ENCODE results near the gene PLSCR1. TPM values are rescaled to one million over a fixed set of nuclear protein-coding genes. Genes with fewer than 3 reads are reported as not detected.
A peak's percentile ranks its signal among the peaks of the same experiment; 100 is the strongest.

The PLSCR1 gene
- polyA plus RNA-seq, 3 donors from 2014 or later, result 52.8 to 67.8 (median 60.7) TPM

GRCh38 chr3:146561463-146561862 lies 17.1 kb upstream of the PLSCR1 start:
- H3K27ac Mint-ChIP-seq, result peak overlapping the region in 1 of 6 donors; percentile 10
- peaks cover 0 to 6% (median 0%) of the 10 kb centered on the region in 3 donors for H3K27me3 Mint-ChIP-seq (ENCODE audit: low read depth in 3 of 3)
- no peaks in the 10 kb centered on the region for H3K4me1 Mint-ChIP-seq
- H3K4me3 Mint-ChIP-seq, result no peak overlapping the region
- H3K9me3 Mint-ChIP-seq, result no peaks in the 10 kb centered on the region
- H3K36me3 Mint-ChIP-seq, result peaks cover 0 to 6% (median 0%) of the 10 kb centered on the region in 3 donors
- no peak for DNase-seq

DNA sequence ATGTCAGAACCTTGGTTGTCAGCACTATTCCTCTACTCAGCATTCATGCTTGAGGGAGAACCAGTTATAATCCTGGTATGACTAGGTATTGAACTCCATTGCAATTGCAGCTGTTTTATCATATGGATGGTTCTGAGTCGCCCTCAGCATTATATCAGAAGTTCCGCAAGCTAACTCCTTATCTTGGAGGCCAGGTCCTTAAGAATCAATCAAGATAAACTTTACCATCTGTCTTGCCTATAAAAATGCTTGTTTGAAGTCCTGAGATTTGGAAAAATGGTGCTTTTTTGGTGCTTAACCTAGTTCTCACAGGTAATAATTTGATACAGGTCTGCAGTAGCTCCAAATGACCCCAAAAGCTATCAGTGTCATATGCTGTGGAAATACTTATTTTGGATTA lies 16.3 kb upstream of the PLSCR1 start:
- H3K4me1 Mint-ChIP-seq, result no peaks in the 10 kb centered on the region
- H3K36me3 Mint-ChIP-seq, result peaks cover 0 to 6% (median 0%) of the 10 kb centered on the region in 3 donors
- H3K27me3 Mint-ChIP-seq (ENCODE audit: low read depth in 3 of 3), result peaks cover 0 to 4% (median 0%) of the 10 kb centered on the region in 3 donors
- H3K4me3 Mint-ChIP-seq, result no peak overlapping the region
- no peaks in the 10 kb centered on the region for H3K9me3 Mint-ChIP-seq
- no peak overlapping the region for H3K27ac Mint-ChIP-seq
- no peak for DNase-seq

DNA sequence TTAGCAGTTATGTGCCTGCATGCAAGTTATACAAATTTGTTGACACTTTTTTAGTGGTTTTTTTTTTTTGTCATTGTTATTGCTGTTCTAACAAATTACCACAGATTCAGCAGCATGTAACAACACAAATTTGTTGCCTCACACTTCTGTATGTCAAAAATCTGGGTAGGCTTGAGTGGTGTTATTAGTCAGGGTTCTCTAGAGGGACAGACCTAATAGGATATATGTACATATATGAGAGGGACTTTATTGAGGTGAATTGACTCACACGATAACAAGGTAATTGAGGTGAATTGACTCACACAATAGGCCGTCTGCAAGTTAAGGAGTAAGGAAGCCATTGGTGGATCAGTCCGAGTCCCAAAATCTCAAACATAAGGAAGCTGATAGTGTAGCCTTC lies 15.0 kb upstream of the PLSCR1 start:
- Mint-ChIP-seq H3K36me3 (peaks cover 0 to 6% (median 0%) of the 10 kb centered on the region in 3 donors), H3K9me3 (no peaks in the 10 kb centered on the region), H3K27ac (no peak overlapping the region), H3K4me3 (no peak overlapping the region), H3K27me3 (ENCODE audit: low read depth in 3 of 3) (peaks cover 0 to 2% (median 0%) of the 10 kb centered on the region in 3 donors), H3K4me1 (peaks cover 0 to under 1% of the 10 kb centered on the region in 2 donors)
- DNase-seq, result no peak

DNA sequence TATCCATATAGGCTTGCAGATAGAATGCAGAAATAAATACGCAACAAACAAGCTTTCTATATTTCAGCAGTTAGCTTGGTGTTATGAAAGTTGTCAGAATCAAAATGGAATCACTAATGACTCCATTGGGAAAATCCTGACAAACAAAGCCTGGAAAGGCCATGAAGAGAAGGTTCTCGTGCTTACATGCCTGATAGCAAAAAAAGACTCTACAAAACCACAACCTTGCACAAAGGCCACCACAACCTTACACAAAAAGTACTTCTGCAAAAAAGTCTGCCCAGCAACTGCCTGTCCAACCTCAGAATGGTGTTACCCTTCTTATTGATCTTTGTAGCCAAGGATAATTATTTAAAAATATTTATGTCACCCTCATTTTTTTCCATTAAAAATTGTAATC lies 14.4 kb upstream of the PLSCR1 start:
- no peak for DNase-seq
- H3K9me3 Mint-ChIP-seq, result no peaks in the 10 kb centered on the region
- peaks cover 0 to 6% (median 0%) of the 10 kb centered on the region in 3 donors for H3K36me3 Mint-ChIP-seq
- H3K4me1 Mint-ChIP-seq, result peaks cover 6 to 7% of the 10 kb centered on the region in 2 donors
- no peak overlapping the region for H3K4me3 Mint-ChIP-seq
- H3K27ac Mint-ChIP-seq, result no peak overlapping the region
- H3K27me3 Mint-ChIP-seq (ENCODE audit: low read depth in 3 of 3), result peaks cover 0 to 2% (median 0%) of the 10 kb centered on the region in 3 donors

DNA sequence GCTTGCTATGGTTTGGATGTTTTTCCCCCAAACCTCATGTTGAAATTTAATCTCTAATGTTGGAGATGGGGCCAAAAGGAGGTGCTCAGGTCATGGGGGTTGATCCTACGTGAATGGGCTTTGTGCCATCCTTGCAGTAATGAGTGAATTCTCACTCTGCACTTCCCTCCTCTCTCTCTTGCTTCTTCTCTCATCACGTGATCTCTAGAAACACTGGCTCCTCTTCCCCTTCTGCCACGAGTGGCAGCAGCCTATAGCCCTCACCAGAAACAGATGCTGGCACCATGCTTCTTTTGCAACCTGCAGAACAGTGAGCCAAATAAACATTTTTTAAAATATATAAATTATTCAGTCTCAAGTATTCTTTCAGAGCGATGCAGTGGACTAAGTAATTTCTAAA lies 13.3 kb upstream of the PLSCR1 start:
- Mint-ChIP-seq H3K4me1 (peaks cover 8% of the 10 kb centered on the region in 2 donors), H3K9me3 (no peaks in the 10 kb centered on the region), H3K4me3 (no peak overlapping the region), H3K27me3 (ENCODE audit: low read depth in 3 of 3) (peaks cover 0 to 2% (median 0%) of the 10 kb centered on the region in 3 donors), H3K27ac (no peak overlapping the region), H3K36me3 (peaks cover 0 to 6% (median 0%) of the 10 kb centered on the region in 3 donors)
- DNase-seq, result no peak

GRCh38 chr3:146555311-146555710 lies 10.9 kb upstream of the PLSCR1 start:
- Mint-ChIP-seq H3K27ac (no peak overlapping the region), H3K4me3 (no peak overlapping the region), H3K9me3 (no peaks in the 10 kb centered on the region), H3K27me3 (ENCODE audit: low read depth in 3 of 3) (no peaks in the 10 kb centered on the region), H3K4me1 (peaks cover 11 to 18% of the 10 kb centered on the region in 2 donors), H3K36me3 (peaks cover 0 to 3% (median 0%) of the 10 kb centered on the region in 3 donors)
- DNase-seq, result no peak

- DNase-seq, result no peak
- Mint-ChIP-seq H3K36me3 (peaks cover 0 to 3% (median 0%) of the 10 kb centered on the region in 3 donors), H3K27ac (no peak overlapping the region), H3K27me3 (ENCODE audit: low read depth in 3 of 3) (no peaks in the 10 kb centered on the region), H3K4me3 (no peak overlapping the region), H3K9me3 (no peaks in the 10 kb centered on the region), H3K4me1 (peaks cover 15 to 22% of the 10 kb centered on the region in 2 donors)
These were observed 9.8 kb upstream of the PLSCR1 start for GRCh38 chr3:146554151-146554760.

DNA sequence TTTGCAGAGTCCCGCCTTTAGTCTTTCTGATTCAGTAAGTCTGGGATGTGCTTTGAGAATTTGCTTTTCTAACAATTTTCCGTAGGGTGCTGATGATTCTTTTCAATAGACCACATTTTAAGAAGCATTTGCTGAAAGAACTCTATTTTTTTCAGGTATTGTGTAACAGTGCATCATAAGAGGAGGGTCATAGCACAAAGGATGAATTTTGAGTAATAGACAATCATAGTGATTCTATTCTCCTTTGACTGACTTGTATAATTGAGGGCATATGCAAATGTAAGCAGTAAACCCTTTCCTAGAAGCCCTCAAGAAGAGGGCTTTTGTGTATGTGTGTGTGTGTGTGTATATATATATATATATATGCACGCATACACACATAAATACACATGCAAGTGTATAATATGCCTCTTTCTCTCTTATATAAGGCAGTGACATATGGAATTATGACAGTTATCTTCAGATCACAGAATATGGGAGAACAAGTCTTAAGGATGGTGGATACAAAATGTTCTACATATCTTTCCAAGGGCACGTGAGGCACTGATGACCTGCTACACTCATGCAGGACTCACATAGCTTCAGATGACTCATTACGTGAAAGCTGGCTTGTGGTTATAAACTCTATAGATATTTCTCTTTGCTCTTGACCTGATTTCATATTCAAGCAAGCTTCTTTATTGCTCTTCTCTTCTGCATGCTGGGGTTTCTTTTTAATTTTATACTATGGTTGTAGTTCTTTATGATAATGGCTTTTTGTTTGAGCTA lies 6.5 kb upstream of the PLSCR1 start:
- Mint-ChIP-seq H3K4me1 (peaks cover 27 to 43% of the 10 kb centered on the region in 2 donors), H3K36me3 (no peaks in the 10 kb centered on the region), H3K9me3 (no peaks in the 10 kb centered on the region), H3K4me3 (peak overlapping the region in 1 of 5 donors; percentile 8), H3K27me3 (ENCODE audit: low read depth in 3 of 3) (no peaks in the 10 kb centered on the region), H3K27ac (peak overlapping the region in 1 of 6 donors; percentile 75)
- no peak for DNase-seq

DNA sequence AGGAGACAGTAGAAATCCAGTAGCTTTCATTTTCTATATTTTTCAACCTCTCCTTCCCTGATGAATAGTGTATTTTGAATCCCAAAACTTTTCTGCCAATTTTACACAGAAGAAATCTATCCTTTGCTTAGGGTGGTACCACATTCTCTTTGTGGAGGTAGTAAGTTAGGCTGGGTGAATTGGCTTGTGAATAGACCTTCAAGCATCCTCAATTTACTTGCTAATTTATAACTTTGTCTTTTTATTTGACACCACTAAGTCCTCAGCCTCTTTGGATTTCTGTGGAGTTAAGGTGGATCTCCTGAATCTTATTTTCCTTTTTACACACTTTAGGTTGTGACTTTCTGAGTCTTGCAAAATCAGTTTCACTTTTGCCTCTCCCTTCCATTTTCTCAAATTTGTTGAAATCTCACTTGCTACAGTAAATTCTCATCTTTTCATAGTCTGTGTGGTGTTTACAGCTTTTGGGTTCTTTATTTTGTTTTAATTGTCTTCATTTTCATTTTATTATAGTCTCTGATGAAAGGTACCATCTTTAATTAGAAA lies 5.7 kb upstream of the PLSCR1 start:
- no peak for DNase-seq
- Mint-ChIP-seq H3K27me3 (ENCODE audit: low read depth in 3 of 3) (no peaks in the 10 kb centered on the region), H3K36me3 (no peaks in the 10 kb centered on the region)

DNA sequence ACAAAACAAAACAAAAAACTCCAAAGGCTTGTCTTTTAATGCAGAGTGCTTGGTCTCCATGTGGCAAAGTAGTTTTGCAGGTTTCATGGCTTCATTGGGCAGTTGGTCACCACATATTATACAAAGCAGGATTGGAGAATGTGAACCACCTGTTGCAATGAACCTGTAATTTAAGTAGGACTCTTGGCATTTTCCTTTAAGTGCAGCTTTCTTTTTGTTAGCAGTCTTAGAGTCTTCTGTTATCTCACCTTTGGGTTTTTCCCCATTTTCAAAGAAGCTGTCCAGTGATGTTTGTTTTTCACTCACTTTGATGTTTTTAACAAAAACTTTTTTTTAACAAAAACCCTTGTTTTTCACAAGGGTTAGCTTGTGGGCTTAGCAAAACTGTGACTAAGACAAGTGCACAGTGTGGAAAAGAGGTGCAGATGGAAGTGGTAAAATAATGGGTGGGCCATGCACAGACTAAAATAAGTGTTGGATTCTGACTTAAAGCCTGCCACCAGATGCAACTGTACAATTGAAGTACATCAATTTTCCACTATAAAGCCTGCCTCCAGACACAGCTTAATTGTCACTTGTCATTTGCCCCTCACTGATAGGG lies 2.9 kb upstream of the PLSCR1 start:
- peak in 1 of 3 donors; percentile 15 for DNase-seq
- Mint-ChIP-seq H3K27ac (peak overlapping the region in 5 of 6 donors; percentile 37 to 63 (median 59)), H3K36me3 (no peaks in the 10 kb centered on the region), H3K27me3 (ENCODE audit: low read depth in 3 of 3) (peaks cover 0 to 5% (median 2%) of the 10 kb centered on the region in 3 donors), H3K4me1 (peaks cover 33 to 58% of the 10 kb centered on the region in 2 donors), H3K4me3 (peak overlapping the region in 2 of 5 donors; percentile 14 to 42), H3K9me3 (no peaks in the 10 kb centered on the region)

More for the DNA sequence above, 5.7 kb upstream of the PLSCR1 start:
- Mint-ChIP-seq H3K4me1 (peaks cover 29 to 47% of the 10 kb centered on the region in 2 donors), H3K4me3 (peak overlapping the region in 3 of 5 donors; percentile 12 to 52 (median 40)), H3K27ac (peak overlapping the region in 4 of 6 donors; percentile 8 to 75 (median 62)), H3K9me3 (no peaks in the 10 kb centered on the region)

DNA sequence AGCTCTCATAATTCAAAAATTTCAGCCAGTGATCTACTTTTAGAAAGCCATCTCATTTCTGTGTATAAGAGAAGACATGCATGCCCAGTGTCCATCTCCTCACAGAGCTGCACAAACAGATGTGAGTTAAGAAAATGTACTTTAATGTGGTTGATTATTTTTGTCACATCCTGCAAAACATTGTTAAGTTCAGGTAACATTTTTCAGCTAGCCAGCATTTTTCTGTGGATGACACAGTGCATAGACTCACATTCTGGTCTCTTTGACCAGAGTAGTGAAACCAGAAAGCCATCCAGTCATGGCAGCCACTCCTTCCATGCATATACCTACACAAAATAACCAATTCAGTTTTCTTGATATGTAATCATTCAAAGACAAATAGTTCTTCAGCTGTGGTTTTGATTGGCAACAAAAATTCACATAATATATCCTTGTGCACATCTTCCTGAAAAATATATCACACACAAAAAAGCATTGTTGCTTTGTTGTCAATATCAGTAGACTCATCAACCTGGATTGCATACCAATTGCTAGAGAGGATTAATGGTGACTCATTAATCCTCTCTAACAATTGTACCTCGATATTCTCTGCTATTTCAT lies 2.1 kb upstream of the PLSCR1 start:
- Mint-ChIP-seq H3K4me1 (peaks cover 40 to 66% of the 10 kb centered on the region in 2 donors), H3K27me3 (ENCODE audit: low read depth in 3 of 3) (peaks cover 0 to 5% (median 4%) of the 10 kb centered on the region in 3 donors), H3K27ac (peak overlapping the region; percentile 26 to 63 (median 58)), H3K9me3 (no peaks in the 10 kb centered on the region), H3K36me3 (no peaks in the 10 kb centered on the region), H3K4me3 (peak overlapping the region in 3 of 5 donors; percentile 7 to 55 (median 15))
- no peak for DNase-seq

DNA sequence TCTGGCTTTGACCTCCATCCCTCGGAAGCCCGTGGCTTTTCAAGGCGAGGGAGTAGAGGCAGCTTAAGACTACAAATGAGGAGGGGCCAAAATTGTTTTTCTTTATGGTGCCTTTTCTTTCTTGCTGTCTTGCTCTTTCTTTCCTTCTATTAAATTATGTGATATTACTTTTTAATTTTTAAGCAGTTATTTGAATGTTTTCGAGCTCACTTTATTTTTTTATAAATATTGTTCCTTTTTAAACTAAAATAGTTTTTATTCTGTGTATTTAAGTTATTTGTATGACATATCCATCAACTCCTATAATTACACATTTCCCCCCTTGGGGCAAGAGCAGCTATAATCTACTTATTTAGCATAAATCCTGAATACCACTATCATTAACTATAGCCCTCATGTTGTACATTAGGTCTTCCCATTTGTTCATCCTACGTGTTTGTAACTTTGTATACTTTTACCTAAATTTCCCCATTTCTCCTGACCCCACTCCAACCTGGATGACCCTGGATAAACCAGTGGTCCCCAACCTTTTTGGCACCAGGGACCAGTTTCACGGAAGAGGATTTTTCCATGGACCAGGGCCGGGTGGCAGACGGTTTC lies 622 bp upstream of the PLSCR1 start:
- peaks cover 0 to 5% (median 4%) of the 10 kb centered on the region in 3 donors for H3K27me3 Mint-ChIP-seq (ENCODE audit: low read depth in 3 of 3)

DNA sequence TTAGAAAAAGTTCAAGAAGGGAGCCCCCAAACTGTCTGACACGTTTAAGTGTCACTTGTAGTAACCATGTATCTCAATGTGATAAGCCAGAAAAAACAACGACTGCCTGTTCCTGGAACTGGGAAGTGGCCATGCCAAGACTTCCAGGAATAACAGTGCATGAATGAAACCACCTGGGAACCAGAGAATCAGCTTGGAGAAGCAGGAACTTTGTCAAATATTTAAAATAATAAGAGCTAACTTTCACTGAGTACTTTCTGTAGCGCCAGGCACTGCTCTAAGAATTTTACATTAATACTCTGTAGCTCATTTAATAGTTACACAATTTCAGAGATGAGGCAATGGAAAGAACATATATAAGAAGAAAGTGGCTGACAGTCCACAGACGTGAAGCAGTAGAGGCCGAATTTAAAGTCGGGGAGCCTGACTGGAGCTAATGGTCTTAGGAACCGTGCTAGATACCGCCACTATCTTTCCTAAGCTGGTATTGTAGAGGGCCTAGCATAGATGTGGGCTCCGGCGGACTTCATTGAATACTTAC lies 876 bp downstream of the PLSCR1 start:
- Mint-ChIP-seq H3K27ac (peak overlapping the region; percentile 82 to 93 (median 89)), H3K9me3 (no peaks in the 10 kb centered on the region), H3K27me3 (ENCODE audit: low read depth in 3 of 3) (peaks cover 0 to 5% (median 4%) of the 10 kb centered on the region in 3 donors), H3K36me3 (no peaks in the 10 kb centered on the region), H3K4me3 (peak overlapping the region; percentile 83 to 95 (median 95)), H3K4me1 (peaks cover 48 to 79% of the 10 kb centered on the region in 2 donors)
- no peak for DNase-seq

More for the DNA sequence above, 622 bp upstream of the PLSCR1 start:
- Mint-ChIP-seq H3K4me3 (peak overlapping the region; percentile 83 to 95 (median 95)), H3K4me1 (peaks cover 46 to 69% of the 10 kb centered on the region in 2 donors), H3K9me3 (no peaks in the 10 kb centered on the region), H3K36me3 (no peaks in the 10 kb centered on the region), H3K27ac (peak overlapping the region; percentile 82 to 93 (median 89))
- no peak for DNase-seq
